Measurements from ENCODE around the gene PPM1J. TPM values are rescaled to one million over a fixed set of nuclear protein-coding genes. Genes with fewer than 3 reads are reported as not detected.

Gene PPM1J
- polyA plus RNA-seq, 3 donors = 0.28 to 0.75 (median 0.69) TPM

GRCh38 chr1:112762541-112763500, 47.7 kb upstream of the PPM1J start:
- 85% methylated on average over 9 of the region's 12 CpGs for WGBS (ENCODE audit: insufficient coverage)
- Mint-ChIP-seq H3K4me1 (peaks cover 3% of the 10 kb centered on the region), H3K36me3 (no peaks in the 10 kb centered on the region), H3K27me3 (ENCODE audit: low read depth in 3 of 3) (peaks cover 12 to 18% (median 17%) of the 10 kb centered on the region in 3 donors), H3K4me3 (no peak overlapping the region), H3K27ac (no peak overlapping the region), H3K9me3 (peaks cover 0 to 4% (median 0%) of the 10 kb centered on the region in 7 donors)
- TF ChIP-seq CTCF (IDR thresholded peaks at IDR 0.05) = no peak
- no peak for DNase-seq
- no peak overlapping the region for H3K4me3 ChIP-seq (replicated peaks in 1 of 3; ENCODE audit: low read depth in 2 of 3, low read length in 3 of 3)
- no peaks in the 10 kb centered on the region for H3K79me2 ChIP-seq (ENCODE audit: insufficient read depth, low read length)
- no peak overlapping the region for H3K27ac ChIP-seq (ENCODE audit: low read depth in 1 of 2, low read length in 2 of 2)
- H2AFZ ChIP-seq (ENCODE audit: insufficient read depth, low read depth, low read length, poor library complexity, severe bottlenecking) = no peak overlapping the region
- intact Hi-C loops (cut with micrococcal nuclease) = no loop called here
- no peaks in the 10 kb centered on the region for H4K20me1 ChIP-seq (ENCODE audit: insufficient read depth, low read length)
- peaks cover 0 to 2% of the 10 kb centered on the region in 2 donors for H3K27me3 ChIP-seq (ENCODE audit: control insufficient read depth in 2 of 2, insufficient read depth in 2 of 2, low read length in 2 of 2)
- H3K9ac ChIP-seq (ENCODE audit: insufficient read depth, low read length, poor library complexity, severe bottlenecking) = no peak overlapping the region
- no peak overlapping the region for H3K4me2 ChIP-seq (replicated peaks; ENCODE audit: extremely low read depth, low read length, poor library complexity, severe bottlenecking)
- H3K4me1 ChIP-seq (ENCODE audit: control insufficient read depth in 1 of 2, insufficient read depth in 2 of 2, low read length in 2 of 2) = no peaks in the 10 kb centered on the region
- no peaks in the 10 kb centered on the region for H3K36me3 ChIP-seq (replicated peaks in 1 of 2; ENCODE audit: control insufficient read depth in 1 of 2, insufficient read depth in 2 of 2, low read length in 2 of 2)
- no peaks in the 10 kb centered on the region for H3K9me3 ChIP-seq (replicated peaks in 1 of 2; ENCODE audit: control insufficient read depth in 1 of 2, insufficient read depth in 1 of 2, low read length in 2 of 2)

GRCh38 chr1:112761714-112762480, 46.8 kb upstream of the PPM1J start:
- 0% methylated on average over 1 of the region's 9 CpGs for WGBS (ENCODE audit: insufficient coverage)
- H3K27ac Mint-ChIP-seq = no peak overlapping the region
- no peaks in the 10 kb centered on the region for H3K4me1 ChIP-seq (ENCODE audit: control insufficient read depth in 1 of 2, insufficient read depth in 2 of 2, low read length in 2 of 2)
- H3K9me3 Mint-ChIP-seq = peaks cover 0 to 3% (median 0%) of the 10 kb centered on the region in 7 donors
- H3K36me3 Mint-ChIP-seq = no peaks in the 10 kb centered on the region
- no peak overlapping the region for H3K4me3 ChIP-seq (replicated peaks in 1 of 3; ENCODE audit: low read depth in 2 of 3, low read length in 3 of 3)
- no peaks in the 10 kb centered on the region for H3K36me3 ChIP-seq (replicated peaks in 1 of 2; ENCODE audit: control insufficient read depth in 1 of 2, insufficient read depth in 2 of 2, low read length in 2 of 2)
- H2AFZ ChIP-seq (ENCODE audit: insufficient read depth, low read depth, low read length, poor library complexity, severe bottlenecking) = no peak overlapping the region
- peaks cover 0 to 2% of the 10 kb centered on the region in 2 donors for H3K27me3 ChIP-seq (ENCODE audit: control insufficient read depth in 2 of 2, insufficient read depth in 2 of 2, low read length in 2 of 2)
- no peak for DNase-seq
- H3K27me3 Mint-ChIP-seq (ENCODE audit: low read depth in 3 of 3) = peaks cover 12 to 16% (median 12%) of the 10 kb centered on the region in 3 donors
- H4K20me1 ChIP-seq (ENCODE audit: insufficient read depth, low read length) = no peaks in the 10 kb centered on the region
- no peak for TF ChIP-seq CTCF (IDR thresholded peaks at IDR 0.05)
- no peak overlapping the region for H3K27ac ChIP-seq (ENCODE audit: low read depth in 1 of 2, low read length in 2 of 2)
- H3K9ac ChIP-seq (ENCODE audit: insufficient read depth, low read length, poor library complexity, severe bottlenecking) = no peak overlapping the region
- H3K4me1 Mint-ChIP-seq = peaks cover 3% of the 10 kb centered on the region
- intact Hi-C loops (cut with micrococcal nuclease) = no loop called here
- H3K4me3 Mint-ChIP-seq = no peak overlapping the region
- no peaks in the 10 kb centered on the region for H3K79me2 ChIP-seq (ENCODE audit: insufficient read depth, low read length)
- H3K9me3 ChIP-seq (replicated peaks in 1 of 2; ENCODE audit: control insufficient read depth in 1 of 2, insufficient read depth in 1 of 2, low read length in 2 of 2) = no peaks in the 10 kb centered on the region
- H3K4me2 ChIP-seq (replicated peaks; ENCODE audit: extremely low read depth, low read length, poor library complexity, severe bottlenecking) = no peak overlapping the region
